ENCODE data around the gene RGS19.
"Not testable (repeated sequence)": the region's sequence is repeated elsewhere in the genome, so short reads cannot be mapped to it uniquely, and the experiment has no call there.

The RGS19 gene

DNA sequence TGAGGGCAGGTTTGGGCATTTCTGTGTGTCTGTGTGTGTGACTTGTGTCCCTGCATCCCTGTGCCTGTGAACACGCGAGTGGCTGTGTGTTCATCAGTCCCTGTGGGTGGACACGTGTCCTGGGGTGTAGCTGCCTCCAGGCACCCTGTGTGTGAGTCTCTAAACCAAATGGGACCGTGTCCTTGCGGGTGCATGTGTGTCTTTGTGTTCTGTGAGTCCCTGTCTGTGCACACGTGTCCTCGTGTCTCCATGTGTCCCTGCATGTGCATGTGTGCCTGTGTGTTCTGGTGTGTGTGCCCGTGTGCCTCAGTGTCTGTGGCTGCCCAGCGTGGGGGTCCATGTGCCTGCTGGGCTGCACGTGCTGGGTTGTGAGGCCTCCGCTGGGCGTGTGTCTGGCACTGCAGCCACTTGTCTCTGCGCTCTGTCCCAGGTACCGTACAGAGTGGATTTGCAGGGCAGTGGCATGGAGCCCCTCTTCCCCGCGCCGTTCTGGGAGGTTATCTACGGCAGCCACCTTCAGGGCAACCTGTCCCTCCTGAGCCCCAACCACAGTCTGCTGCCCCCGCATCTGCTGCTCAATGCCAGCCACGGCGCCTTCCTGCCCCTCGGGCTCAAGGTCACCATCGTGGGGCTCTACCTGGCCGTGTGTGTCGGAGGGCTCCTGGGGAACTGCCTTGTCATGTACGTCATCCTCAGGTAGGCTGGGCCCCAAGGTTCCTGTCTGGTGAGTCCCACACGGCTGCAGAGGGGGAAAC lies 13.1 kb upstream of the RGS19 start:
- TF ChIP-seq CTBP1 (IDR thresholded peaks at IDR 0.05; ENCODE audit: borderline replicate concordance) = no peak
- TF ChIP-seq ZNF384 (IDR thresholded peaks at IDR 0.05) = no peak
- no peak for TF ChIP-seq FOXK2 (IDR thresholded peaks at IDR 0.05)
- no peak for TF ChIP-seq TARDBP (IDR thresholded peaks at IDR 0.05)
- no peak for TF ChIP-seq SUZ12 (IDR thresholded peaks at IDR 0.05)
- no peak for TF ChIP-seq BHLHE40 (IDR thresholded peaks at IDR 0.05; ENCODE audit: borderline replicate concordance)
- no peak for TF ChIP-seq LEF1 (IDR thresholded peaks at IDR 0.05; ENCODE audit: borderline replicate concordance)
- TF ChIP-seq HDGF (IDR thresholded peaks at IDR 0.05; ENCODE audit: borderline replicate concordance) = no peak
- TF ChIP-seq, protein P1, sequence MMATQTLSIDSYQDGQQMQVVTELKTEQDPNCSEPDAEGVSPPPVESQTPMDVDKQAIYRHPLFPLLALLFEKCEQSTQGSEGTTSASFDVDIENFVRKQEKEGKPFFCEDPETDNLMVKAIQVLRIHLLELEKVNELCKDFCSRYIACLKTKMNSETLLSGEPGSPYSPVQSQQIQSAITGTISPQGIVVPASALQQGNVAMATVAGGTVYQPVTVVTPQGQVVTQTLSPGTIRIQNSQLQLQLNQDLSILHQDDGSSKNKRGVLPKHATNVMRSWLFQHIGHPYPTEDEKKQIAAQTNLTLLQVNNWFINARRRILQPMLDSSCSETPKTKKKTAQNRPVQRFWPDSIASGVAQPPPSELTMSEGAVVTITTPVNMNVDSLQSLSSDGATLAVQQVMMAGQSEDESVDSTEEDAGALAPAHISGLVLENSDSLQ (IDR thresholded peaks at IDR 0.05) = no peak
- TF ChIP-seq ARNT (IDR thresholded peaks at IDR 0.05) = no peak
- no peak for TF ChIP-seq NFRKB (IDR thresholded peaks at IDR 0.05)
- no peak for TF ChIP-seq ELF4 (IDR thresholded peaks at IDR 0.05)
- TF ChIP-seq FOXM1 (IDR thresholded peaks at IDR 0.05; ENCODE audit: borderline replicate concordance) = no peak
- TF ChIP-seq FOXA1 (IDR thresholded peaks at IDR 0.05) = no peak
- TF ChIP-seq L3MBTL2 (conservative IDR thresholded peaks at IDR 0.05) = no peak
- TF ChIP-seq SP1 (IDR thresholded peaks at IDR 0.05) = no peak
- ChIA-PET CTCF (no interaction called here), POLR2A (no interaction called here)
- no peak for DNase-seq (ENCODE audit: extremely low spot score)

DNA sequence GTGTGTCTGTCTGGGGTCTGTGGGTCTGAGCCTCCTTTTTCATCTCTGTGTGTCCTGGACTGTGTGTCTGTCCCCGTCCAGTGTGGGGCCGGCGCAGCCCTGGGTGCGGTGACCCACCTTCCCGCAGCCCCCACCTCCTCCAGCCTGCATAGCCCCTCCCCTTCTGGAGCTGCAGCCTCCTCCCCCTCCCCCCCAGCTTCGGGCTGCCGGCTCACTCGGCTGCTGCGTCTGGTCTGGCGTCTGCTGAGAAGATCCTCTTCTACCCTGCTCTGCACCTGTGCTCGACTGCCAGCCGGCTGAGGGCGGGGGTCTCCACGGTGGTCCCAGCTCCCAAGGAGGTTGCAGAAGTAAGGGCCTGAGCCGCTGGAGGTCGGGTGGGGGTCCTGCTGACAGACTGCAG lies 12.5 kb upstream of the RGS19 start:
- POLR2A ChIA-PET = no interaction called here
- CTCF ChIA-PET = no interaction called here
- no peak for TF ChIP-seq CTBP1 (IDR thresholded peaks at IDR 0.05; ENCODE audit: borderline replicate concordance)
- TF ChIP-seq, protein P1 (IDR thresholded peaks at IDR 0.05) = no peak
- no peak for TF ChIP-seq FOXK2 (IDR thresholded peaks at IDR 0.05)
- TF ChIP-seq L3MBTL2 (conservative IDR thresholded peaks at IDR 0.05) = no peak
- TF ChIP-seq HDGF (IDR thresholded peaks at IDR 0.05; ENCODE audit: borderline replicate concordance) = no peak
- no peak for TF ChIP-seq SP1 (IDR thresholded peaks at IDR 0.05)
- TF ChIP-seq TARDBP (IDR thresholded peaks at IDR 0.05) = no peak
- TF ChIP-seq NFRKB (IDR thresholded peaks at IDR 0.05) = no peak
- TF ChIP-seq ARNT (IDR thresholded peaks at IDR 0.05) = no peak
- no peak for TF ChIP-seq FOXM1 (IDR thresholded peaks at IDR 0.05; ENCODE audit: borderline replicate concordance)
- TF ChIP-seq BHLHE40 (IDR thresholded peaks at IDR 0.05; ENCODE audit: borderline replicate concordance) = no peak
- DNase-seq (ENCODE audit: extremely low spot score) = no peak

- ChIA-PET CTCF (no interaction called here), POLR2A (no interaction called here)
- no peak for TF ChIP-seq BHLHE40 (IDR thresholded peaks at IDR 0.05; ENCODE audit: borderline replicate concordance)
- TF ChIP-seq FOXM1 (IDR thresholded peaks at IDR 0.05; ENCODE audit: borderline replicate concordance) = no peak
- no peak for TF ChIP-seq ZNF384 (IDR thresholded peaks at IDR 0.05)
- DNase-seq (ENCODE audit: extremely low spot score) = no peak
Measured at GRCh38 chr20:64091340-64091739, 12.0 kb upstream of the RGS19 start.

- peak; percentile 39 for DNase-seq (ENCODE audit: extremely low spot score)
- TF ChIP-seq FOXK2 (IDR thresholded peaks at IDR 0.05) (no peak), ZNF384 (IDR thresholded peaks at IDR 0.05) (no peak), ARNT (IDR thresholded peaks at IDR 0.05) (no peak), SP1 (IDR thresholded peaks at IDR 0.05) (no peak), ELF4 (IDR thresholded peaks at IDR 0.05) (no peak)
- ChIA-PET POLR2A (no interaction called here), CTCF (no interaction called here)
Measured at GRCh38 chr20:64090165-64090564, 10.8 kb upstream of the RGS19 start.

GRCh38 chr20:64088586-64088985 lies 9.3 kb upstream of the RGS19 start:
- CTCF ChIA-PET; POLR2A ChIA-PET; DNase-seq (ENCODE audit: extremely low spot score): not testable (repeated sequence)

DNA sequence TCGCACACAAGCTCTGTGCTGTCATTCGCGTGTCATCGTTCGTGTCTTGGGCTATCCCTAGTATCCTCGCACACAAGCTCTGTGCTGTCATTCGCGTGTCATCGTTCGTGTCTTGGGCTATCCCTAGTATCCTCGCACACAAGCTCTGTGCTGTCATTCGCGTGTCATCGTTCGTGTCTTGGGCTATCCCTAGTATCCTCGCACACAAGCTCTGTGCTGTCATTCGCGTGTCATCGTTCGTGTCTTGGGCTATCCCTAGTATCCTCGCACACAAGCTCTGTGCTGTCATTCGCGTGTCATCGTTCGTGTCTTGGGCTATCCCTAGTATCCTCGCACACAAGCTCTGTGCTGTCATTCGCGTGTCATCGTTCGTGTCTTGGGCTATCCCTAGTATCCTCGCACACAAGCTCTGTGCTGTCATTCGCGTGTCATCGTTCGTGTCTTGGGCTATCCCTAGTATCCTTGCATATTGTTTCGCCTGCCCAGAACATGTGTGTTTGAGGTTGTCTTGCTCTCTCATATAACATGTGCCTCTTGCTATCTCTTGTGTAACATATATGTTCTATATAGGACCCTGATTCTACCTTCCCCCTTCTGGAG lies 8.0 kb upstream of the RGS19 start:
- POLR2A ChIA-PET; CTCF ChIA-PET; DNase-seq (ENCODE audit: extremely low spot score): not testable (repeated sequence)

DNA sequence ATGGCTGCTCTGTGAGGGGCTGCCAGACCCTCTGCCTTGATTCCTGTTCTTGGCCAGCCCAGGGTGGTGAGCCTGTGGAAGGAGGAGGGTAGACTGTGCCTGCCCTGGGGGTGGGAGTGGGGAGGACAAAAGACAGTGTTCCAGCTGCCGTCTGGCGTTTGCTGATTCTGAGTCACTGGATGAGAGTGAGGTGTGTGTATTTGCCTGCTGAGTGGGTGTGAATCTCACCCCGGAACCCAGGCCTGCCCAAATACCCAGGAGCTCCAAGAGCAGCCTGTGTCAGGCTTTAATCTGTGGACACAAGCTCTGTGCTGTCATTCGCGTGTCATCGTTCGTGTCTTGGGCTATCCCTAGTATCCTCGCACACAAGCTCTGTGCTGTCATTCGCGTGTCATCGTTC lies 7.5 kb upstream of the RGS19 start:
- TF ChIP-seq ZNF384 (IDR thresholded peaks at IDR 0.05) = no peak
- TF ChIP-seq TARDBP (IDR thresholded peaks at IDR 0.05) = no peak
- TF ChIP-seq FOXK2 (IDR thresholded peaks at IDR 0.05) = no peak
- TF ChIP-seq BHLHE40 (IDR thresholded peaks at IDR 0.05; ENCODE audit: borderline replicate concordance) = no peak
- no peak for TF ChIP-seq FOXM1 (IDR thresholded peaks at IDR 0.05; ENCODE audit: borderline replicate concordance)
- no peak for TF ChIP-seq ELF4 (IDR thresholded peaks at IDR 0.05)
- no peak for TF ChIP-seq CTBP1 (IDR thresholded peaks at IDR 0.05; ENCODE audit: borderline replicate concordance)
- no peak for TF ChIP-seq ARNT (IDR thresholded peaks at IDR 0.05)
- TF ChIP-seq NFRKB (IDR thresholded peaks at IDR 0.05) = no peak
- TF ChIP-seq, protein P1 (IDR thresholded peaks at IDR 0.05) = no peak
- TF ChIP-seq SUZ12 (IDR thresholded peaks at IDR 0.05) = no peak
- CTCF ChIA-PET = no interaction called here
- POLR2A ChIA-PET = no interaction called here
- DNase-seq (ENCODE audit: extremely low spot score) = no peak

Measured in HEK293T (cell line).